Ascending aorta (tissue), 2 donors: Measurements from ENCODE around the gene TTC3. TPM values are rescaled to one million over a fixed set of nuclear protein-coding genes. Genes with fewer than 3 reads are reported as not detected.
"Not testable (repeated sequence)": the region's sequence is repeated elsewhere in the genome, so short reads cannot be mapped to it uniquely, and the experiment has no call there.

Experiments used
- DNase-seq, 2 donors: peaks; one replicate each; pipeline ENCODE4 v3.0.0-alpha.2; 2019; ENCODE audit warnings: low spot score in 2 of 2
- H3K27ac ChIP-seq, 2 donors: fragments of 200-600 bp; sonication (generic); one replicate each; pipeline ENCODE4 v1.5.1; 2016 to 2017; ENCODE audit warnings: mild to moderate bottlenecking in 1 of 2
- H3K27me3 ChIP-seq: fragments of 200-600 bp; sonication (generic); one replicate; pipeline ENCODE4 v1.5.1; 2017
- H3K36me3 ChIP-seq, 2 donors: fragments of 200-600 bp; sonication (generic); one replicate each; pipeline ENCODE4 v1.5.1; 2016
- H3K4me1 ChIP-seq, 2 donors: fragments of 200-600 bp; sonication (generic); one replicate each; pipeline ENCODE4 v1.5.1; 2016 to 2017; ENCODE audit warnings: mild to moderate bottlenecking in 1 of 2
- H3K4me3 ChIP-seq, 2 donors: fragments of 200-600 bp; sonication (generic); one replicate each; pipeline ENCODE4 v1.5.1; 2016 to 2017; ENCODE audit warnings: mild to moderate bottlenecking in 1 of 2
- H3K9me3 ChIP-seq, 2 donors: fragments of 200-600 bp; sonication (generic); one replicate each; pipeline ENCODE4 v1.5.1; 2016
- CTCF ChIP-seq, 3 experiments: fragments of 200-600 bp in 2 of 3; fragments of 450-650 bp in 1 of 3; sonication (generic) in 2 of 3; IDR thresholded peaks; one replicate each; pipeline ENCODE4 v1.5.1; 2016 to 2019; ENCODE audit warnings: antibody characterized with exemption in 3 of 3, mild to moderate bottlenecking in 1 of 3, moderate library complexity in 1 of 3
- intact Hi-C: fragments of 100-400 bp; cut with DNase I; formaldehyde crosslinking; loops from one replicate; pipeline ENCODE4 v1.15.1; 2023
- total RNA-seq: library from RNA; depleted of rRNA; stranded (reverse); fragments of >200 nt; gene quantifications from one replicate; pipeline ENCODE4 v1.1.0, GENCODE V29; 2016

The TTC3 gene
- total RNA-seq, 1 donor from 2014 or later, result 70.7 TPM

GRCh38 chr21:37043818-37044217 lies 29.2 kb upstream of the TTC3 start:
- H3K27ac ChIP-seq, result no peak overlapping the region
- no peak for DNase-seq
- no peak overlapping the region for H3K4me3 ChIP-seq
- no peaks in the 10 kb centered on the region for H3K9me3 ChIP-seq
- no peaks in the 10 kb centered on the region for H3K27me3 ChIP-seq
- H3K4me1 ChIP-seq, result no peaks in the 10 kb centered on the region
- TF ChIP-seq CTCF (IDR thresholded peaks at IDR 0.05), result no peak
- no peaks in the 10 kb centered on the region for H3K36me3 ChIP-seq
- intact Hi-C loops, result no loop called here

- H3K9me3 ChIP-seq, result no peaks in the 10 kb centered on the region
- no peaks in the 10 kb centered on the region for H3K27me3 ChIP-seq
- no peak overlapping the region for H3K4me3 ChIP-seq
- H3K27ac ChIP-seq, result no peak overlapping the region
- intact Hi-C loops, result no loop called here
- no peaks in the 10 kb centered on the region for H3K4me1 ChIP-seq
- H3K36me3 ChIP-seq, result no peaks in the 10 kb centered on the region
- TF ChIP-seq CTCF (IDR thresholded peaks at IDR 0.05), result no peak
- no peak for DNase-seq
Measured at GRCh38 chr21:37044643-37045042, 28.4 kb upstream of the TTC3 start.

- Histone ChIP-seq H3K9me3 (no peaks in the 10 kb centered on the region), H3K27ac (no peak overlapping the region), H3K36me3 (no peaks in the 10 kb centered on the region), H3K4me3 (no peak overlapping the region), H3K27me3 (no peaks in the 10 kb centered on the region), H3K4me1 (no peaks in the 10 kb centered on the region)
- no peak for TF ChIP-seq CTCF (IDR thresholded peaks at IDR 0.05)
- intact Hi-C loops, result no loop called here
- no peak for DNase-seq
Measured at GRCh38 chr21:37045149-37045548, 27.9 kb upstream of the TTC3 start.

GRCh38 chr21:37045556-37045955 lies 27.5 kb upstream of the TTC3 start:
- Histone ChIP-seq H3K36me3 (no peaks in the 10 kb centered on the region), H3K4me3 (no peak overlapping the region), H3K27ac (no peak overlapping the region), H3K4me1 (no peaks in the 10 kb centered on the region), H3K9me3 (no peaks in the 10 kb centered on the region), H3K27me3 (no peaks in the 10 kb centered on the region)
- no peak for TF ChIP-seq CTCF (IDR thresholded peaks at IDR 0.05)
- intact Hi-C loops, result no loop called here
- no peak for DNase-seq

GRCh38 chr21:37047079-37047478 lies 26.0 kb upstream of the TTC3 start:
- DNase-seq, result no peak
- H3K27me3 ChIP-seq, result no peaks in the 10 kb centered on the region
- intact Hi-C loops, result no loop called here
- no peaks in the 10 kb centered on the region for H3K4me1 ChIP-seq
- no peak for TF ChIP-seq CTCF (IDR thresholded peaks at IDR 0.05)
- H3K9me3 ChIP-seq, result no peaks in the 10 kb centered on the region
- H3K36me3 ChIP-seq, result no peaks in the 10 kb centered on the region
- H3K4me3 ChIP-seq, result no peak overlapping the region
- H3K27ac ChIP-seq, result no peak overlapping the region

- H3K4me1 ChIP-seq, intact Hi-C loops, H3K9me3 ChIP-seq, H3K4me3 ChIP-seq, H3K27ac ChIP-seq, H3K36me3 ChIP-seq, H3K27me3 ChIP-seq, DNase-seq: not testable (repeated sequence)
Measured at GRCh38 chr21:37049741-37050140, 23.3 kb upstream of the TTC3 start.
